OCI-LY3 (cell line): ENCODE measurements around the gene SHC3.

Source experiments
- H2AFZ ChIP-seq: fragments of 200-600, 300-600 bp; shearing (Covaris generic); 2 replicates; pipeline ENCODE4 v1.6.0; 2014; ENCODE audit warnings: antibody characterized with exemption, low read depth, low read length
- H3K27ac ChIP-seq: fragments of 200-600, 300-600 bp; sonication (generic); 2 replicates; pipeline ENCODE4 v1.5.1; 2014; ENCODE audit warnings: mild to moderate bottlenecking, low read length, moderate library complexity, mixed read lengths
- H3K27me3 ChIP-seq: fragments of 200-600, 300-600 bp; sonication (generic); 2 replicates; pipeline ENCODE4 v1.6.1; 2014; ENCODE audit warnings: low read depth, low read length, mixed read lengths
- H3K36me3 ChIP-seq: fragments of 200-600, 300-600 bp; sonication (generic); replicated peaks from 2 replicates; pipeline ENCODE3; 2014; ENCODE audit warnings: low read depth, low read length, mixed read lengths
- H3K4me1 ChIP-seq: fragments of 300-600, 200-600 bp; sonication (generic); 2 replicates; pipeline ENCODE4 v1.6.1; 2014; ENCODE audit warnings: low read length, mixed read lengths
- H3K4me2 ChIP-seq: fragments of 200-600, 300-600 bp; sonication (generic); 2 replicates; pipeline ENCODE4 v1.6.1; 2014; ENCODE audit warnings: low read length, mixed read lengths
- H3K4me3 ChIP-seq: fragments of 300-600, 200-600 bp; sonication (generic); 2 replicates; pipeline ENCODE4 v1.5.1; 2014; ENCODE audit warnings: antibody characterized with exemption, mild to moderate bottlenecking, low read length, moderate library complexity
- H3K79me2 ChIP-seq: fragments of 300-600, 200-600 bp; shearing (Covaris generic); 2 replicates; pipeline ENCODE4 v1.6.1; 2014; ENCODE audit warnings: mild to moderate bottlenecking, low read length, mixed read lengths
- H3K9ac ChIP-seq: fragments of 300-600, 200-600 bp; shearing (Covaris generic); 2 replicates; pipeline ENCODE4 v1.6.0; 2014; ENCODE audit warnings: mild to moderate bottlenecking, low read length, moderate library complexity
- H3K9me3 ChIP-seq: fragments of 200-600, 300-600 bp; shearing (Covaris generic); 2 replicates; pipeline ENCODE4 v1.6.1; 2014; ENCODE audit warnings: low read length, mixed read lengths; ENCODE audit not compliant: insufficient read depth
- H4K20me1 ChIP-seq: fragments of 200-600, 300-600 bp; sonication (generic); 2 replicates; pipeline ENCODE4 v1.6.1; 2016; ENCODE audit warnings: low read length, mixed read lengths; ENCODE audit not compliant: insufficient read depth
- EZH2phosphoT487 ChIP-seq: fragments of 200-600 bp; shearing (Covaris generic); IDR thresholded peaks from 2 replicates; pipeline ENCODE4 v1.6.1; 2018; ENCODE audit warnings: antibody characterized with exemption, mixed run types, low read depth
- TF ChIP-seq, protein P1 (sequence below): fragments of 200-600, 300-600 bp; sonication (generic); IDR thresholded peaks from 2 replicates; pipeline ENCODE4 v1.5.1; 2014; ENCODE audit warnings: antibody characterized with exemption, low read length, low read depth

SHC3 gene

DNA sequence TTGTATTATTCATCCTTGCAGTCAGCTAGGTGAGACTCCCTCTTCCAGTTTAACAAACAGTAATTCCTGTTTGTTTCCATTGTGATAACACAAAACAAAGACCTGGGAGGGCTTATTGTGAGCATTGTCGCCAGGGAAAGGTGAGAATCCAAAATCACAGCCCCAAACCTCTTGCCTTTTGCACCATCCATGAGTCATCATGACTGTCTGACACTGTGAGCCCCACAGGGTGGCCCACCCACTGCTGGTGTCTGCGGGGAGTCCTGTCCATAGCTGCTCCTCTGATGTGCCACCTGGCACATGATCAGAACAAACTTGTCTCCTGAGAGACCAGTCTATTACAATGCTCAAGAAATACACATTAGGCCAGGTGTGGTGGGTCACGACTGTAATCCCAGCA lies 221.1 kb downstream of the SHC3 start:
- Histone ChIP-seq H3K36me3 (no peaks in the 10 kb centered on the region), H4K20me1 (no peaks in the 10 kb centered on the region), H3K4me1 (no peaks in the 10 kb centered on the region), H2AFZ (no peak overlapping the region), H3K4me3 (no peak overlapping the region), H3K9me3 (no peaks in the 10 kb centered on the region), H3K27ac (no peak overlapping the region), H3K79me2 (no peaks in the 10 kb centered on the region), H3K4me2 (no peak overlapping the region), H3K9ac (no peak overlapping the region), H3K27me3 (peaks cover 13% of the 10 kb centered on the region; the same call in 1 of the 2 replicates)
- TF ChIP-seq, protein P1, sequence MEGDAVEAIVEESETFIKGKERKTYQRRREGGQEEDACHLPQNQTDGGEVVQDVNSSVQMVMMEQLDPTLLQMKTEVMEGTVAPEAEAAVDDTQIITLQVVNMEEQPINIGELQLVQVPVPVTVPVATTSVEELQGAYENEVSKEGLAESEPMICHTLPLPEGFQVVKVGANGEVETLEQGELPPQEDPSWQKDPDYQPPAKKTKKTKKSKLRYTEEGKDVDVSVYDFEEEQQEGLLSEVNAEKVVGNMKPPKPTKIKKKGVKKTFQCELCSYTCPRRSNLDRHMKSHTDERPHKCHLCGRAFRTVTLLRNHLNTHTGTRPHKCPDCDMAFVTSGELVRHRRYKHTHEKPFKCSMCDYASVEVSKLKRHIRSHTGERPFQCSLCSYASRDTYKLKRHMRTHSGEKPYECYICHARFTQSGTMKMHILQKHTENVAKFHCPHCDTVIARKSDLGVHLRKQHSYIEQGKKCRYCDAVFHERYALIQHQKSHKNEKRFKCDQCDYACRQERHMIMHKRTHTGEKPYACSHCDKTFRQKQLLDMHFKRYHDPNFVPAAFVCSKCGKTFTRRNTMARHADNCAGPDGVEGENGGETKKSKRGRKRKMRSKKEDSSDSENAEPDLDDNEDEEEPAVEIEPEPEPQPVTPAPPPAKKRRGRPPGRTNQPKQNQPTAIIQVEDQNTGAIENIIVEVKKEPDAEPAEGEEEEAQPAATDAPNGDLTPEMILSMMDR = no peak
- no peak for TF ChIP-seq EZH2phosphoT487
